ENCODE results near the gene TMEM183A.

TMEM183A gene

DNA sequence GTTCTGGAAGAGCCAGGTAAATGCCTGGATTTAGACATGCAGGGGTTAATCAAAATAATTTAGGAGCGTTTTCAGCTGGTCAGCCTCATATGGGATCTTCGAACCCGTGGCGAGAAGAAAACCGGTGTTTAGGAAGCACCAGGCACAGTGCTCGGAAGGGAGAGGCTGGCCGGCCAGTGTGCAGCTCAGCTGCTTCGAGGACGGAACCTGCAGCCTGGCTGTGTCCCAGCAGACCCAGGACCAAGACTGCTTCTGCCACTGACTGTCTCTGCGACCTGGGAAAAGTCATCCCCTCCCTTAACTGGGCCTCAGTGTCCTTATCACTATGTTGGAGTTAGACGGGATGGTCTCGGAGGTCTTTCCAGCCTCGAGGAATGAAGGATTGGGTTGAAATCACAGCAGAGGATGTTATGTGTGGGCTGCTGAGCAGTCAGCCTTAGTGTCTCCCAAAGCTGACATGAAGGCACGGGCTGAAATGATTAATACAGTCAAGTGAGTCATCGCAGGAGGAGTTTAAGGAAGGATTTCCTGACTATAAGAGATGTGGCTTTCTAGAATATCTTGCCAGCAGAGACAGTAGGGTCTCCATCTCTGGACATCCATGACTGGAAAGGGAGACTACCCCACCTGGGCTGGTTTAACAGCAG is 39.9 kb downstream of the TMEM183A start:
- TF ChIP-seq, protein P1, sequence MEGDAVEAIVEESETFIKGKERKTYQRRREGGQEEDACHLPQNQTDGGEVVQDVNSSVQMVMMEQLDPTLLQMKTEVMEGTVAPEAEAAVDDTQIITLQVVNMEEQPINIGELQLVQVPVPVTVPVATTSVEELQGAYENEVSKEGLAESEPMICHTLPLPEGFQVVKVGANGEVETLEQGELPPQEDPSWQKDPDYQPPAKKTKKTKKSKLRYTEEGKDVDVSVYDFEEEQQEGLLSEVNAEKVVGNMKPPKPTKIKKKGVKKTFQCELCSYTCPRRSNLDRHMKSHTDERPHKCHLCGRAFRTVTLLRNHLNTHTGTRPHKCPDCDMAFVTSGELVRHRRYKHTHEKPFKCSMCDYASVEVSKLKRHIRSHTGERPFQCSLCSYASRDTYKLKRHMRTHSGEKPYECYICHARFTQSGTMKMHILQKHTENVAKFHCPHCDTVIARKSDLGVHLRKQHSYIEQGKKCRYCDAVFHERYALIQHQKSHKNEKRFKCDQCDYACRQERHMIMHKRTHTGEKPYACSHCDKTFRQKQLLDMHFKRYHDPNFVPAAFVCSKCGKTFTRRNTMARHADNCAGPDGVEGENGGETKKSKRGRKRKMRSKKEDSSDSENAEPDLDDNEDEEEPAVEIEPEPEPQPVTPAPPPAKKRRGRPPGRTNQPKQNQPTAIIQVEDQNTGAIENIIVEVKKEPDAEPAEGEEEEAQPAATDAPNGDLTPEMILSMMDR (IDR thresholded peaks at IDR 0.05): no peak

DNA sequence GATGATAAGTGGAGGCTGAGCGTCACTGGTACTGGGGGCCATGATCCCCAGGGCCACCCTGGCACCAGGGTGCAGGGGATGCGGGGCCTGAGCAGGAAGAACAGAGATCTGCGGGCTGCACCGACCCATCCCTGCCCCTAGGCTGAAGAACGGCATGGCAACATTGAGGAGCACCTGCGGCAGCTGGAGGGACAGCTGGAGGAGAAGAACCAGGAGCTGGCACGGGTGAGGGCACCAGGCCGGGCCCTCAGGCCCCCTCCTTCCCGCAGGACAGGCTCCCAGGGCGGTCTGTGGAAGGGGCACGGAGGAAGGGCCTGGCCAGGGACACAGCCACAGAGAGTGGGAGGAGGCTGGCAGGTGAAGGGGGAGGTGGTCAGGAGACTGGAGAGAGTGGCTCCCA is 40.9 kb downstream of the TMEM183A start:
- TF ChIP-seq, protein P1 (IDR thresholded peaks at IDR 0.05): no peak

DNA sequence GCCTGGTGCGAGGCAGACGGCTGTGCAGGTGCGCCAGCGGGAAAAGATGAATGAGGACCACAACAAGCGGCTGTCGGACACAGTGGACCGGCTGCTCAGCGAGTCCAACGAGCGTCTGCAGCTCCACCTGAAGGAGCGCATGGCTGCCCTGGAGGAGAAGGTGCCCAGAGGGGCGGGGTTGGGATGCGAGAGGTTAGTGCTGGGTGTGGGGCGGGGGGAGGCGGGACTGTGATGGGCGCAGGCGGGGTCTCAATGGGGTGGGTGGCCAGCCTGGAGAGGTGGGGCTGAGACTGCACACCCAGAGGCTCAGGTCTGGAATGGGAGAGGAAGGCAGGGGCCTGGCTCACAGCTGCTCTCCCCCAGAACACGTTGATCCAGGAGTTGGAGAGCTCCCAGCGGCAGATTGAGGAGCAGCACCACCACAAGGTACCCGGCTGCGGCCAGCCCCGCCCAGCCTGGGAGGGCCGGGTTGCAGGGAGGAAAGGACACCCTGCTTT is 41.4 kb downstream of the TMEM183A start:
- TF ChIP-seq, protein P1 (IDR thresholded peaks at IDR 0.05): no peak

DNA sequence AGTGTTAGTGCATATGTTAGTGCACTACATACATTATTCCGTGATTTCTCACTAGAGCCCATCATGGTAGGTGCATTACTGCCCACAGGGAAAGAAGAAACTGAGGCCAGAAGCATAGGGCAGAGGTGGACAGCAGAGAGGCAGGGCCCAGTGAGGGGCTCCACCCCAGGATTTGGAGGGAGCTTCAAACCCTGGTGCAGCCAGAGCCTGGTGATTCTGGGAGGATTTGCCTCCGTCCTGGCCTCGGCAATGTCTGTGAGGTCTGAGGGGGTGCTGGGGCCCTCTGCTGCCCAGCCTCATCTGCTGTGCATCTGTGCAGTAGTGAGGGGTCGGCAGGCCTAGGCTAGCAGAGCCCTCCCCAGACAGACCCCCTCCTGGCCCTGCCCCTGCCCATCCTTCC is 41.9 kb downstream of the TMEM183A start:
- TF ChIP-seq, protein P1 (IDR thresholded peaks at IDR 0.05): no peak

DNA sequence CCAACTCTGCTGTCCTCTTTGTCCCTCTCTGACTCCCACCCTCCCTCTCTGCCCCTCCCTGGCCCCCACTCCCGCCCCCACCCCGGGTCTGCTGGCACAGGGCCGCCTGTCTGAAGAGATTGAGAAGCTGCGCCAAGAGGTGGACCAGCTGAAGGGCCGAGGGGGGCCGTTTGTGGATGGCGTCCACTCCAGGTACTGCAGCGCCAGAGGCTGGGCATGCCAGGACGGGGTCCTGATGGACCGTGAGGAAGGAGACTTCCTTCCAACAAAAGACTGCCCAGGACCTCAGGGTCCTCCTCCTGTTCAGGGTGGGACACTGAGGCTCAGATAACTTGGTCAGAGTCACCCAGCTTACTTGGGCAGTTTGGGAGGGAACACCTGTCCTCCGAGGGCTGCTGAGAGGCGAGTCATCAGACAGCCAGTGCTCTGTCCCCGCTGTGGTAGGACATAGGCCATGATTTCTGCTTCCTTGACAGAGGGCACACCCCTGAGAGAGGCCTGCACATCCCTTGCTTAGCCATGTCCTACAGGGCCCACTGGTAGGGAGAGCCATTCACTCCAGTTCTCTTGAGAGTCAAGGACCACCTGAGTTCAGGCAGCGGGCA is 42.5 kb downstream of the TMEM183A start:
- TF ChIP-seq, protein P1 (IDR thresholded peaks at IDR 0.05): no peak

DNA sequence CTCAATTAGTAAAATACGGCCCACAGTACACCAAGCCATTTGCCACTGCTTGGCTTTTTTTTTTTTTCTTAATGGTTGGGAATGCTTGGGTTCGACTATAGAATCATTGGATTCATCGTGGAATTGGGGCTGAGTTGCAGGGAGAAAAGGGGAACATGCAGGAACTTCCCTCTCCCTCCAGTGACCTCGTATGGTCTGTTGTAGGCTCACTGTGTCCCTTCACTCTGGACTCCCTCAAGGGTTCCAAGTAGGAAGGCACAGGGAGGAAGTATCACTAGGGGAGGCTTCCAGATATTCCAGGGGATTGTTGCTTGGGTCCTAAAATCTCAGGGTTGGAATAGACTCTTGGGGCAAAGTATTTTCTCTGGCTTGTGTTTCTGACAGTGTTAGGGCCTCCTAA is 43.7 kb downstream of the TMEM183A start:
- TF ChIP-seq, protein P1 (IDR thresholded peaks at IDR 0.05): no peak

DNA sequence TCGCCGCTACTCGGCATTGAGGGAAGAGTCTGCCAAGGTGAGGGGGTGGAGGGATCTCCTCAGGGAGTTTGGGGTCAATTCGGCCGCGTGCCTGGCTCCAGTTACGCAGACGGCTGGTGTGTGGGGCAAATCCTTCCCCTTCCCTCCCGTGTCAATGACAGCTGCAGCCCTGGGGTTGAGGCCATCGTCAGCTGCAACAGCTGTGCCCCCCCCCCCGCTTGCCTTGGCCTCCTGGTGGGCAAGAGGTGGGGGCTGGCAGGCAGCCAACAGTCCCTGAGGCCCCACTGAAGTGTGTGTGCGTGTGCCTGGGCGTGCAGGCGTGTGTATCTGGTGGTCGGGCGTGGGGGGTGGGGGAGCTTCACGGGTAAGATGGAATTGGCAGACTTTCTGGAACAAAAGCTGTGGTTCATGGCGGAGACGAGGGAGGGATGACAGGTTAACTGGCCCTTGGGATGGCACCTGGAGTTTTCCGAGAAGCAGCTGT is 44.7 kb downstream of the TMEM183A start:
- TF ChIP-seq, protein P1 (IDR thresholded peaks at IDR 0.05): no peak

All from LNCAP (cell line).